Karpas-422 (cell line): ENCODE measurements around the gene SEC14L6. TPM values are rescaled to one million over a fixed set of nuclear protein-coding genes. Genes with fewer than 3 reads are reported as not detected.

Experiments used
- DNase-seq: peaks from one replicate; pipeline ENCODE4 v3.0.0-alpha.2; 2015
- H2AFZ ChIP-seq: fragments of 200-600 bp; sonication (generic); 2 replicates; pipeline ENCODE4 v1.6.1; 2014; ENCODE audit warnings: antibody characterized with exemption, low read length, mixed read lengths
- H3K27ac ChIP-seq: fragments of 200-600 bp; sonication (generic); 2 replicates; pipeline ENCODE4 v1.5.1; 2014; ENCODE audit warnings: mild to moderate bottlenecking, low read length, moderate library complexity
- H3K27me3 ChIP-seq: fragments of 200-600 bp; sonication (generic); 2 replicates; pipeline ENCODE4 v1.6.1; 2014; ENCODE audit warnings: low read length, mixed read lengths
- H3K36me3 ChIP-seq: fragments of 200-600 bp; sonication (generic); 2 replicates; pipeline ENCODE4 v1.6.1; 2014; ENCODE audit warnings: low read length, mixed read lengths; ENCODE audit not compliant: insufficient read depth
- H3K4me1 ChIP-seq: fragments of 200-600 bp; sonication (generic); 2 replicates; pipeline ENCODE4 v1.6.1; 2014; ENCODE audit warnings: mild to moderate bottlenecking, low read length, mixed read lengths
- H3K4me2 ChIP-seq: fragments of 200-600 bp; sonication (generic); 2 replicates; pipeline ENCODE4 v1.6.1; 2014; ENCODE audit warnings: low read length, low read depth, mild to moderate bottlenecking; ENCODE audit not compliant: poor library complexity, severe bottlenecking
- H3K4me3 ChIP-seq: fragments of 200-600 bp; sonication (generic); 2 replicates; pipeline ENCODE4 v1.5.1; 2014; ENCODE audit warnings: mild to moderate bottlenecking, antibody characterized with exemption, low read length, mixed read lengths
- H3K79me2 ChIP-seq: fragments of 200-600 bp; sonication (generic); 2 replicates; pipeline ENCODE4 v1.6.1; 2014; ENCODE audit warnings: mild to moderate bottlenecking, low read length, mixed read lengths
- H3K9ac ChIP-seq: fragments of 200-600 bp; sonication (generic); 2 replicates; pipeline ENCODE4 v1.6.0; 2014; ENCODE audit warnings: low read length
- H3K9me2 ChIP-seq: fragments of 200-600 bp; sonication (generic), shearing (Covaris generic); replicated peaks from 2 replicates; pipeline ENCODE4 v1.6.0; 2014; ENCODE audit warnings: mild to moderate bottlenecking, low read length, moderate library complexity; ENCODE audit not compliant: insufficient read depth
- H3K9me3 ChIP-seq: fragments of 300-700, 200-600 bp; sonication (generic); 2 replicates; pipeline ENCODE4 v1.6.1; 2014; ENCODE audit warnings: low read length, mixed read lengths
- H4K20me1 ChIP-seq: fragments of 200-600 bp; sonication (generic); 2 replicates; pipeline ENCODE4 v1.6.1; 2014; ENCODE audit warnings: mild to moderate bottlenecking, antibody characterized with exemption, low read length, low read depth; ENCODE audit not compliant: insufficient read depth
- total RNA-seq: library from RNA; depleted of rRNA; stranded (reverse); fragments of >200 nt; shearing (Covaris generic); gene quantifications from 2 replicates; pipeline ENCODE4 v1.2.3, GENCODE V29; 2014; ENCODE audit warnings: low replicate concordance

SEC14L6 gene
- total RNA-seq, 1 experiment from 2014 or later = not detected

DNA sequence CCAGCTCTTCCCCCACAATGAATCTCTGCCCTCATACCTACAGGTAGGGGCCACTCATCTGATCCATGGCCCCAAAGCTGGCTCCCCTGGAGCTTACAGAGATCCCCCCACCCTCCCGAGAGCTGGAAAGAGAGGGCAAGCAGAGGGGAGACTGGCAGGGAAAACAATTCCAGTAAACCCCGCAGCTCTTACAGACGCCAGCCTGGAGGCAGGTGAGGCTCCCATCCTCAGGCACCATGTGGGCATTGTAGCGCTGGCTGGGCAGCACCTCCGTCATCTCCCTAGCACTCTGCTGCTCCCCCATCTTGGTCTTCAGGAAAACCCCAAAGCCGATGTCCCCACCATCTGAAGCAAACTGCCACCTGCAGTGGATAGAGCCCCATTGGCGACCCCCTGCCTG, 55.2 kb downstream of the SEC14L6 start:
- Histone ChIP-seq H3K79me2 (no peaks in the 10 kb centered on the region), H3K9me2 (no peaks in the 10 kb centered on the region), H3K9me3 (no peaks in the 10 kb centered on the region), H3K4me3 (no peak overlapping the region), H3K4me2 (no peak overlapping the region), H3K4me1 (no peaks in the 10 kb centered on the region), H2AFZ (no peak overlapping the region), H3K27ac (no peak overlapping the region), H3K9ac (no peak overlapping the region), H4K20me1 (no peaks in the 10 kb centered on the region), H3K36me3 (no peaks in the 10 kb centered on the region), H3K27me3 (no peaks in the 10 kb centered on the region)
- no peak for DNase-seq

DNA sequence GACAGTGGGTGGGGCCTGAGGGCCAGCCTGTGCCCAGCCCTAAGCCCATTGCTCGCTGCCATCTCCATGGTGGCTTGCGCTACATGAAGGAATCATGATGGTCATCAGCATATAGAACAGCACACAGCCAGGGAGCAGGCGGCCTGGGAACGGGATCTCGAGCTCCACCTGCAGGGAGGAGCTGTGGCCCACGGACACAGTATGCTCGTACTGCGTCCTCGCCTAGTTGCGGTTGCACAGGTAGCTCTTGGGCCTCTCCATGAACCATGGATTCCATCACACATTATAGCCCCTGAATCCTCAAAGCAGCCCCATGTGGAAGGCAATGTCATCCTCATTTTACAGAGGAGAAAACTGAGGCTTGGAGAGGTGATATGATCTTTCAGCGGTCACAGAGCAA, 56.1 kb downstream of the SEC14L6 start:
- Histone ChIP-seq H3K9ac (no peak overlapping the region), H3K4me3 (no peak overlapping the region)

DNA sequence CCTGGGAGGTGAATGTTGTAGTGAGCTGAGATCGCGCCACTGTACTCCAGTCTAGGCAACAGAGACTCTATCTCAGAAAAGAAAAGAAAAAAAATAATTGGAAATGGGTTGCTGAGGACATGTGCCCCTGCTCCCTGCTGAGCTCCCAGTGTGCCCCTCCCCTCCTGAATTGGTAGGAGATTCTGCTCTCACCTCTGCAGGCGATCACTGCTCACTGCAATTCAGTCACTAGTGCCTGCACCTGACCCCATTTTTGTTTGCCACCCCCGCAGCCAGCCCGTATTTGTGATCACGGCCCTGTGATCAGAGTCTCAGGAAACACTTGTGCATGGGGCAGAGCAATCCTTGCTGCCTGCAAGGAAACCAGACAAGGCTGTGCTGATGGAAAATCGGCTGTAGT, 58.4 kb downstream of the SEC14L6 start:
- H3K9ac ChIP-seq = no peak overlapping the region
- H3K79me2 ChIP-seq = no peaks in the 10 kb centered on the region
- H2AFZ ChIP-seq = no peak overlapping the region
- H4K20me1 ChIP-seq = no peaks in the 10 kb centered on the region
- no peaks in the 10 kb centered on the region for H3K9me3 ChIP-seq
- no peak overlapping the region for H3K4me2 ChIP-seq
- H3K4me1 ChIP-seq = no peaks in the 10 kb centered on the region
- H3K4me3 ChIP-seq = no peak overlapping the region
- no peaks in the 10 kb centered on the region for H3K9me2 ChIP-seq
- no peak overlapping the region for H3K27ac ChIP-seq
- no peaks in the 10 kb centered on the region for H3K36me3 ChIP-seq
- H3K27me3 ChIP-seq = no peaks in the 10 kb centered on the region
- DNase-seq = peak; percentile 37

More for the DNA sequence above, 56.1 kb downstream of the SEC14L6 start:
- no peak overlapping the region for H3K27ac ChIP-seq
- DNase-seq = no peak
- no peaks in the 10 kb centered on the region for H3K9me3 ChIP-seq
- no peaks in the 10 kb centered on the region for H3K79me2 ChIP-seq
- H3K27me3 ChIP-seq = no peaks in the 10 kb centered on the region
- no peak overlapping the region for H3K4me2 ChIP-seq
- no peaks in the 10 kb centered on the region for H3K36me3 ChIP-seq
- H4K20me1 ChIP-seq = no peaks in the 10 kb centered on the region
- H2AFZ ChIP-seq = no peak overlapping the region
- H3K9me2 ChIP-seq = no peaks in the 10 kb centered on the region
- no peaks in the 10 kb centered on the region for H3K4me1 ChIP-seq

DNA sequence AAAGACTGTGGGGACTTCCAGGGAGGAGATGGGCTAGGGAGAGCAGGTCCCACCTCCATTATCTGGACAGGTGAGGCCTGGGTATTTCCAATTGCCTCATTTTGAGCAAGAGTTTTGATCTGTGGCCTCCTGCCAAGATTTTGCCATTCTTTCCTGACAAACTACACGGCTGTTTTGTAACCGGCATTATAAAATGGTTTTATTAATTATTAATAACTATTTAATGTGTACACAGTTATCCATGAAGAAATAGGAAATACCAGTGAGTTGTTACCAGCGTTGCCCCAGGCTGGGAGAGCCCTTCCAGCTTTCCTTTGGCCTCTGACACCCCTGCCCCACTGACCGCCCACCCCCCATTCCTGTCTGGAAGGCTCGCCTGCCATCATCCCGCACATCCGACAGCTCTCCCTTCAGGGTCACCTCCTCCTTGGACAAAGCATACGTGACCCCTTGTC, 59.9 kb downstream of the SEC14L6 start:
- Histone ChIP-seq H3K4me2 (no peak overlapping the region), H3K9ac (no peak overlapping the region), H3K36me3 (no peaks in the 10 kb centered on the region), H3K9me3 (no peaks in the 10 kb centered on the region), H2AFZ (no peak overlapping the region), H3K4me1 (no peaks in the 10 kb centered on the region), H3K27me3 (no peaks in the 10 kb centered on the region), H4K20me1 (no peaks in the 10 kb centered on the region), H3K79me2 (no peaks in the 10 kb centered on the region), H3K4me3 (no peak overlapping the region), H3K9me2 (no peaks in the 10 kb centered on the region), H3K27ac (no peak overlapping the region)
- no peak for DNase-seq

DNA sequence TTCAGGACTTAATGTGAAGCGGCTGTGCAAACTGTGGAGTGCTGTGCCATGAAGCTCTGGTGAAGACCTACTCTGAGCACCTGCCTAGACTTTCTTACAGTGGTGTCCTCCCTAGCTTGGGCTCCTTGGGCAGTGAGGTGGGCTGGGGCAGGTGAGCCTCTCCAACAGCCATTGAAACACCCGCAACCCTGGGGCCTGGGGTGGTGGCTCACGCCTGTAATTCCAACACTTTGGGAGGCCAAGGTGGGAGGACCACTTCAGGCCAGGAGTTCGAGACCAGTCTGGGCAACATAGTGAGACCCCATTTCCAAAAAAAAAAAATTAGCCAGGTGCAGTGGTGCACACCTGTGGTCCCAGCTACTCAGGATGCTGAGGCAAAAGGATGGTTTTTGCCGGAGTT, 60.4 kb downstream of the SEC14L6 start:
- Histone ChIP-seq H3K9me3 (no peaks in the 10 kb centered on the region), H2AFZ (no peak overlapping the region), H3K9ac (no peak overlapping the region), H3K4me1 (no peaks in the 10 kb centered on the region), H3K4me3 (no peak overlapping the region), H3K36me3 (no peaks in the 10 kb centered on the region), H4K20me1 (no peaks in the 10 kb centered on the region), H3K79me2 (no peaks in the 10 kb centered on the region), H3K9me2 (no peaks in the 10 kb centered on the region), H3K27me3 (no peaks in the 10 kb centered on the region), H3K4me2 (no peak overlapping the region), H3K27ac (no peak overlapping the region)
- DNase-seq = no peak

DNA sequence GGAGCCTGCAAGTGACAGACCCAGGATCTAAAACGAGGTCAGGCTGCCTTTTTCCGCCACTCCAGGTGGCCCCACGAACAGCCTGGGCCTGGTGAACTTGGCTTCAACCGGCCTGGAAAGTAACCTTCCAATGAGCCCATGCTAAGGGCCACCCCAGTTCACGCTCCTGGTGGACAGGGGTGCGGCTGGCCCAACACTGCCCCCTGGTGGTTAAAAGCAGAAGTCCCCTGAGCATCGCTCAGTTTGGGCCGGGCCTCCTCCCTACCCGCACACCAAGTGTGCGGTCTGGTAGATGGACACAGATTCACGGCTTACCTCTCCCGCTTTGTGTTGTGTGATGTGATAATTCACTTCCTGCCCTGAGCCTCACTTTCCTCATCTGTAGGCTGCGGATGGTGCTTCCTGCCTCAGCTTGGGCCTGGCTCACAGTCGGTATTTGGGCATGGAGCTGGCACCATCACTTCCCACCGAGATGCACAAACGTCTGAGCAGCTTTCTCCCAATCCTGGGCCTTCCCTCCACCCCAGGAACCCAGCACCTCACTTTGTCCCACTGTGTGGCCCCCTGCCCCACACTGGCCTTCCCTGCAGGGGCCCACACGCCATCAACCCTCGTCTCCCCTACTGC, 61.1 kb downstream of the SEC14L6 start:
- Histone ChIP-seq H3K9me2 (no peaks in the 10 kb centered on the region), H3K9me3 (no peaks in the 10 kb centered on the region), H3K4me1 (no peaks in the 10 kb centered on the region), H4K20me1 (no peaks in the 10 kb centered on the region), H3K9ac (no peak overlapping the region), H3K4me3 (no peak overlapping the region), H3K27me3 (no peaks in the 10 kb centered on the region), H3K79me2 (no peaks in the 10 kb centered on the region), H3K27ac (no peak overlapping the region), H3K36me3 (no peaks in the 10 kb centered on the region), H3K4me2 (no peak overlapping the region), H2AFZ (no peak overlapping the region)
- DNase-seq = peak; percentile 83

DNA sequence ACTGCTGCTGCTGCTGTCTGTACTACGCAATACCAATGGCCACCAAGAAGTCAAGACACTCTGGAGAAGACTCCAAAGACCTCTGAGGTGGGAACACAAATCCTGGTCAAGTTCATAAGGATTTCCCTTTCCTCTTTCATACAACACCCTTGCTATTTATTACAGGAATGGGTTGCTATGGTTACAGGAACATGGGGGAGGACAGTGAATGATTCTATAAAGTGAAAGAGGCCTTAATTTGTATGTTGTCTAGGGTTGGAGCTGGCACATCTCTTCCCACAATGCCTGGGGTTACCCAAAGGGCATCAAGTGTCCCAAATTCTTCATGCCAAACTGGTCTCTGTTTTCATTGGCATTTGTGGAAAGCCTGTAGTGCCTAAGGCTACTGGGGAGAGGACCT, 63.4 kb downstream of the SEC14L6 start:
- Histone ChIP-seq H3K4me3 (no peak overlapping the region), H4K20me1 (no peaks in the 10 kb centered on the region), H3K9me3 (no peaks in the 10 kb centered on the region), H3K9ac (no peak overlapping the region), H3K4me2 (no peak overlapping the region), H3K36me3 (no peaks in the 10 kb centered on the region), H2AFZ (no peak overlapping the region), H3K79me2 (no peaks in the 10 kb centered on the region), H3K9me2 (no peaks in the 10 kb centered on the region), H3K27ac (no peak overlapping the region), H3K4me1 (no peaks in the 10 kb centered on the region), H3K27me3 (no peaks in the 10 kb centered on the region)
- DNase-seq = no peak

DNA sequence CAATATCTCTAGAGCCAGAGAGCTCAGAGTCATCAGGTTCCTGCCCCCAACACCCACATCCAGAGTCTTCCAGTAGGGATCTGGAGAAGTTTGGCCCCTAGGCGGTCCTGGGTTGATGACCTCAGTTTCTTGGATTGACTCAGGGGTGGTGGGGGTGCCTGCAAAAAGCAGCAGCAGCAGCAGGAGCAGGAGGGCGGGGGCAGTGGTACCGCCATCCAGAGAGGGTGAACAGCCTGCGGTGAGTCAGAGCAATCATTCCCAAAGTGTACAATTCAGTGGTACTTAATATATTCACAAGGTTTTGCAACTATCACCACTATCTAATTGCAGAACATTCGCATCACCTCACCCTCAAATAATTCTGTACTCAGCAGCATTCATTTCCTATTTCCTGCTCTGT, 64.8 kb downstream of the SEC14L6 start:
- Histone ChIP-seq H3K4me3 (no peak overlapping the region), H2AFZ (no peak overlapping the region), H3K27me3 (no peaks in the 10 kb centered on the region), H3K9ac (no peak overlapping the region), H3K4me1 (no peaks in the 10 kb centered on the region), H3K27ac (no peak overlapping the region), H3K79me2 (no peaks in the 10 kb centered on the region), H3K36me3 (no peaks in the 10 kb centered on the region), H4K20me1 (no peaks in the 10 kb centered on the region), H3K4me2 (no peak overlapping the region), H3K9me3 (no peaks in the 10 kb centered on the region), H3K9me2 (no peaks in the 10 kb centered on the region)
- no peak for DNase-seq
